HG02970 (cell line): ENCODE measurements around the gene TMSB4X.
A peak's percentile ranks its signal among the peaks of the same experiment; 100 is the strongest.
"Not testable (repeated sequence)": the region's sequence is repeated elsewhere in the genome, so short reads cannot be mapped to it uniquely, and the experiment has no call there.

Source experiments
- ATAC-seq: cut with Tn5 transposase; IDR thresholded peaks from one replicate; pipeline ENCODE4 v1.9.1; 2021; ENCODE audit warnings: mild to moderate bottlenecking, moderate library complexity, moderate number of reproducible peaks; ENCODE audit not compliant: unreplicated experiment, low FRiP score

Gene TMSB4X

GRCh38 chrX:12974305-12974795 is 560 bp upstream of the TMSB4X start:
- no peak for ATAC-seq

GRCh38 chrX:12975670-12975965 is 708 bp downstream of the TMSB4X start:
- no peak for ATAC-seq

- ATAC-seq: no peak
These were observed 1.2 kb downstream of the TMSB4X start for GRCh38 chrX:12975991-12976558.

- not testable (repeated sequence) for ATAC-seq
These were observed 2.2 kb downstream of the TMSB4X start for GRCh38 chrX:12976819-12977732.

GRCh38 chrX:12977761-12978204 is 2.9 kb downstream of the TMSB4X start:
- no peak for ATAC-seq

- ATAC-seq: no peak
These were observed 3.5 kb downstream of the TMSB4X start for GRCh38 chrX:12978205-12979025.

- no peak for ATAC-seq
These were observed 4.2 kb downstream of the TMSB4X start for GRCh38 chrX:12979026-12979607.

GRCh38 chrX:12979616-12980015 is 4.7 kb downstream of the TMSB4X start:
- no peak for ATAC-seq

- ATAC-seq: not testable (repeated sequence)
These were observed 5.1 kb downstream of the TMSB4X start for GRCh38 chrX:12980039-12980438.

GRCh38 chrX:12981880-12982279 is 7.0 kb downstream of the TMSB4X start:
- no peak for ATAC-seq

GRCh38 chrX:12984603-12985319 is 9.9 kb downstream of the TMSB4X start:
- peak; percentile 48 for ATAC-seq

- ATAC-seq: no peak
These were observed 10.4 kb downstream of the TMSB4X start for GRCh38 chrX:12985331-12985730.

GRCh38 chrX:12986164-12986779 is 11.4 kb downstream of the TMSB4X start:
- ATAC-seq: no peak

GRCh38 chrX:12986886-12987285 is 12.0 kb downstream of the TMSB4X start:
- ATAC-seq: no peak

- ATAC-seq: no peak
These were observed 12.4 kb downstream of the TMSB4X start for GRCh38 chrX:12987340-12987739.

GRCh38 chrX:12987900-12988594 is 13.1 kb downstream of the TMSB4X start:
- ATAC-seq: no peak

GRCh38 chrX:12988797-12989196 is 13.9 kb downstream of the TMSB4X start:
- no peak for ATAC-seq

- ATAC-seq: no peak
These were observed 14.6 kb downstream of the TMSB4X start for GRCh38 chrX:12989461-12989860.

- ATAC-seq: no peak
These were observed 16.7 kb downstream of the TMSB4X start for GRCh38 chrX:12991575-12991974.
